Liver (tissue), 9 donors: ENCODE measurements around the gene UBR7. TPM values are rescaled to one million over a fixed set of nuclear protein-coding genes. Genes with fewer than 3 reads are reported as not detected.

ENCODE experiments used
- DNase-seq: peaks from one replicate; pipeline ENCODE4 v3.0.0-alpha.2; 2017; ENCODE audit warnings: low spot score
- H3K27ac ChIP-seq, 2 donors: one replicate each; pipeline ENCODE4 v1.7.0; 2013; ENCODE audit warnings: inconsistent platforms in 2 of 2, low read length in 2 of 2, control low read depth in 1 of 2, low read depth in 1 of 2, mild to moderate bottlenecking in 1 of 2
- H3K27me3 ChIP-seq, 4 donors: one replicate each; pipeline versions ENCODE4 v1.6.1 to v1.7.0; 2013; ENCODE audit warnings: low read length in 3 of 4, inconsistent platforms in 1 of 4, mild to moderate bottlenecking in 1 of 4, moderate library complexity in 1 of 4; ENCODE audit not compliant: control insufficient read depth in 4 of 4, insufficient read depth in 4 of 4
- H3K36me3 ChIP-seq, 4 donors: one replicate each; pipeline versions ENCODE4 v1.6.1 to v1.7.0; 2013; ENCODE audit warnings: low read length in 3 of 4, mild to moderate bottlenecking in 3 of 4, low read depth in 1 of 4, moderate library complexity in 1 of 4; ENCODE audit not compliant: control insufficient read depth in 4 of 4, insufficient read depth in 3 of 4
- H3K4me1 ChIP-seq, 4 donors: one replicate each; pipeline versions ENCODE4 v1.6.1 to v1.7.0; 2013; ENCODE audit warnings: low read length in 3 of 4, mild to moderate bottlenecking in 3 of 4, moderate library complexity in 1 of 4; ENCODE audit not compliant: control insufficient read depth in 4 of 4, insufficient read depth in 4 of 4
- H3K4me3 ChIP-seq, 3 donors: one replicate each; pipeline versions ENCODE4 v1.6.1 to v1.7.0; 2013; ENCODE audit warnings: low read length in 3 of 3, control low read depth in 1 of 3, low read depth in 1 of 3, mild to moderate bottlenecking in 1 of 3
- H3K9ac ChIP-seq, 2 donors: one replicate each; pipeline ENCODE4 v1.7.0; 2013; ENCODE audit warnings: low read length in 2 of 2, mild to moderate bottlenecking in 2 of 2, moderate library complexity in 2 of 2, control low read depth in 1 of 2, low read depth in 1 of 2
- H3K9me3 ChIP-seq, 4 donors: one replicate each; pipeline versions ENCODE4 v1.6.1 to v1.7.0; 2013; ENCODE audit warnings: low read length in 3 of 4; ENCODE audit not compliant: control insufficient read depth in 4 of 4
- FOXA1 ChIP-seq: IDR thresholded peaks from 2 replicates; pipeline ENCODE4 v1.6.1; 2016; ENCODE audit warnings: antibody characterized with exemption
- GABPA ChIP-seq, 2 donors: IDR thresholded peaks in 1 of 2; conservative IDR thresholded peaks in 1 of 2; 2 replicates each; pipeline ENCODE4 v1.6.1; 2016; ENCODE audit warnings: antibody characterized with exemption in 2 of 2, mild to moderate bottlenecking in 1 of 2, moderate library complexity in 1 of 2
- WGBS: extraction: QIAGEN DNeasy Blood & Tissue Kit; methylation state at CpG from one replicate; pipeline ENCODE4 v1.1.7; 2013; 5-methylcytosine and 5-hydroxymethylcytosine counted together
- polyA plus RNA-seq, 2 donors: library from polyadenylated mRNA; stranded (reverse) in 1 of 2; unstranded in 1 of 2; fragments of 200-250 nt in 1 of 2; fragments of >200 nt in 1 of 2; fragmentation: Nextera tagmentation in 1 of 2; extraction: Ambion mirVana in 1 of 2; gene quantifications; one replicate each; pipeline versions ENCODE4 v1.2.1 to v1.2.3, GENCODE V29; 2013 to 2015
- total RNA-seq, 2 donors: library from RNA; depleted of rRNA; stranded (reverse); fragments of >200 nt; gene quantifications; one replicate each; pipeline ENCODE4 v1.2.3, GENCODE V29; 2014
- TF ChIP-seq, protein P1 (sequence below): IDR thresholded peaks from 2 replicates; pipeline ENCODE4 v1.6.1; 2016; ENCODE audit warnings: antibody characterized with exemption, mild to moderate bottlenecking
- TF ChIP-seq, protein P2 (sequence below): fragments of 150-350 bp; IDR thresholded peaks from 2 replicates; pipeline ENCODE4 v1.5.1; 2017; ENCODE audit warnings: improper control_type of control experiment, low read depth, low read length; ENCODE audit not compliant: missing input control
- TF ChIP-seq, protein P3 (sequence below): IDR thresholded peaks from 2 replicates; pipeline ENCODE4 v1.6.1; 2016; ENCODE audit warnings: antibody characterized with exemption
- donor health status: healthy.
- donor health status: healthy.
- donor health status: healthy.
- donor health status: healthy.
- donor health status: healthy.

Gene UBR7
- total and polyA plus RNA-seq, 4 donors, result 7.0 to 44.5 (median 10.3) TPM

GRCh38 chr14:93263416-93263815, 56.4 kb downstream of the UBR7 start:
- Histone ChIP-seq H3K27me3 (no peaks in the 10 kb centered on the region), H3K36me3 (peaks cover 4 to 19% (median 11%) of the 10 kb centered on the region in 4 donors), H3K27ac (no peak overlapping the region), H3K4me1 (peaks cover 0 to 3% (median 0%) of the 10 kb centered on the region in 4 donors), H3K9me3 (no peaks in the 10 kb centered on the region), H3K9ac (no peak overlapping the region), H3K4me3 (no peak overlapping the region)
- no peak for DNase-seq
- WGBS, result 100% methylated on average over 1 of the region's 1 CpG
- TF ChIP-seq, protein P1, sequence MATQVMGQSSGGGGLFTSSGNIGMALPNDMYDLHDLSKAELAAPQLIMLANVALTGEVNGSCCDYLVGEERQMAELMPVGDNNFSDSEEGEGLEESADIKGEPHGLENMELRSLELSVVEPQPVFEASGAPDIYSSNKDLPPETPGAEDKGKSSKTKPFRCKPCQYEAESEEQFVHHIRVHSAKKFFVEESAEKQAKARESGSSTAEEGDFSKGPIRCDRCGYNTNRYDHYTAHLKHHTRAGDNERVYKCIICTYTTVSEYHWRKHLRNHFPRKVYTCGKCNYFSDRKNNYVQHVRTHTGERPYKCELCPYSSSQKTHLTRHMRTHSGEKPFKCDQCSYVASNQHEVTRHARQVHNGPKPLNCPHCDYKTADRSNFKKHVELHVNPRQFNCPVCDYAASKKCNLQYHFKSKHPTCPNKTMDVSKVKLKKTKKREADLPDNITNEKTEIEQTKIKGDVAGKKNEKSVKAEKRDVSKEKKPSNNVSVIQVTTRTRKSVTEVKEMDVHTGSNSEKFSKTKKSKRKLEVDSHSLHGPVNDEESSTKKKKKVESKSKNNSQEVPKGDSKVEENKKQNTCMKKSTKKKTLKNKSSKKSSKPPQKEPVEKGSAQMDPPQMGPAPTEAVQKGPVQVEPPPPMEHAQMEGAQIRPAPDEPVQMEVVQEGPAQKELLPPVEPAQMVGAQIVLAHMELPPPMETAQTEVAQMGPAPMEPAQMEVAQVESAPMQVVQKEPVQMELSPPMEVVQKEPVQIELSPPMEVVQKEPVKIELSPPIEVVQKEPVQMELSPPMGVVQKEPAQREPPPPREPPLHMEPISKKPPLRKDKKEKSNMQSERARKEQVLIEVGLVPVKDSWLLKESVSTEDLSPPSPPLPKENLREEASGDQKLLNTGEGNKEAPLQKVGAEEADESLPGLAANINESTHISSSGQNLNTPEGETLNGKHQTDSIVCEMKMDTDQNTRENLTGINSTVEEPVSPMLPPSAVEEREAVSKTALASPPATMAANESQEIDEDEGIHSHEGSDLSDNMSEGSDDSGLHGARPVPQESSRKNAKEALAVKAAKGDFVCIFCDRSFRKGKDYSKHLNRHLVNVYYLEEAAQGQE, result no peak

DNA sequence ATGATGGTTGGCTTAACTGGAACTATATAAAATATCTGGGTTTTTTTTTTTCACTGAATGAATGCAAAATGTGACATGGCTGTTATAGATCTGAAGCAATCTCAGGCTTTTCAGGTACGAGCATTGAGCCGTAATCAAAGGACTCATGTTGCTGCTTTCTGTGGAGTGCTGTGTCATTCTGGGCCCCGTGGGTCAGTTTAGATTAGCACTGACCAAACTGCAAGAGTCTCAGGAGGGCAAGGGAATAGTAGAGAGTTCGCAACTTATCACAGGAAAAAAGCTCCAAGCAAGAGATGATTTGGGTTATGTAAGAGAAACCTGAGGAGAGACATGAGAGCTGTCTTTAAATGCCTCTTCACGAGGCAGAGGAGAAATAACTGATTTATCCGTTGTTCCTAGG, 59.1 kb downstream of the UBR7 start:
- TF ChIP-seq, protein P2, sequence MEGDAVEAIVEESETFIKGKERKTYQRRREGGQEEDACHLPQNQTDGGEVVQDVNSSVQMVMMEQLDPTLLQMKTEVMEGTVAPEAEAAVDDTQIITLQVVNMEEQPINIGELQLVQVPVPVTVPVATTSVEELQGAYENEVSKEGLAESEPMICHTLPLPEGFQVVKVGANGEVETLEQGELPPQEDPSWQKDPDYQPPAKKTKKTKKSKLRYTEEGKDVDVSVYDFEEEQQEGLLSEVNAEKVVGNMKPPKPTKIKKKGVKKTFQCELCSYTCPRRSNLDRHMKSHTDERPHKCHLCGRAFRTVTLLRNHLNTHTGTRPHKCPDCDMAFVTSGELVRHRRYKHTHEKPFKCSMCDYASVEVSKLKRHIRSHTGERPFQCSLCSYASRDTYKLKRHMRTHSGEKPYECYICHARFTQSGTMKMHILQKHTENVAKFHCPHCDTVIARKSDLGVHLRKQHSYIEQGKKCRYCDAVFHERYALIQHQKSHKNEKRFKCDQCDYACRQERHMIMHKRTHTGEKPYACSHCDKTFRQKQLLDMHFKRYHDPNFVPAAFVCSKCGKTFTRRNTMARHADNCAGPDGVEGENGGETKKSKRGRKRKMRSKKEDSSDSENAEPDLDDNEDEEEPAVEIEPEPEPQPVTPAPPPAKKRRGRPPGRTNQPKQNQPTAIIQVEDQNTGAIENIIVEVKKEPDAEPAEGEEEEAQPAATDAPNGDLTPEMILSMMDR, result no peak
- TF ChIP-seq, protein P3, sequence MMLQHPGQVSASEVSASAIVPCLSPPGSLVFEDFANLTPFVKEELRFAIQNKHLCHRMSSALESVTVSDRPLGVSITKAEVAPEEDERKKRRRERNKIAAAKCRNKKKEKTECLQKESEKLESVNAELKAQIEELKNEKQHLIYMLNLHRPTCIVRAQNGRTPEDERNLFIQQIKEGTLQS, result no peak
- WGBS, result 88% methylated on average over 6 of the region's 6 CpGs
- Histone ChIP-seq H3K27ac (no peak overlapping the region), H3K27me3 (no peaks in the 10 kb centered on the region), H3K4me1 (peaks cover 0 to 3% (median 0%) of the 10 kb centered on the region in 4 donors), H3K4me3 (no peak overlapping the region), H3K36me3 (peaks cover 2 to 14% (median 10%) of the 10 kb centered on the region in 4 donors), H3K9ac (no peak overlapping the region), H3K9me3 (no peaks in the 10 kb centered on the region)
- DNase-seq, result no peak

- 83% methylated on average over 3 of the region's 3 CpGs for WGBS
- Histone ChIP-seq H3K4me3 (no peak overlapping the region), H3K9me3 (no peaks in the 10 kb centered on the region), H3K27ac (no peak overlapping the region), H3K27me3 (no peaks in the 10 kb centered on the region), H3K4me1 (peaks cover 0 to 3% (median 0%) of the 10 kb centered on the region in 4 donors), H3K9ac (no peak overlapping the region), H3K36me3 (peaks cover 2 to 9% (median 7%) of the 10 kb centered on the region in 4 donors)
- DNase-seq, result no peak
- TF ChIP-seq FOXA1 (no peak), GABPA (IDR thresholded peaks at IDR 0.05 in 1 of 2, conservative IDR thresholded peaks at IDR 0.05 in 1 of 2) (no peak)
- TF ChIP-seq, protein P1, result no peak
Measured at GRCh38 chr14:93267149-93267711, 60.2 kb downstream of the UBR7 start.
